H1 (cell line): ENCODE results near the gene GAS2L1. TPM values are rescaled to one million over a fixed set of nuclear protein-coding genes. Genes with fewer than 3 reads are reported as not detected.

Source experiments
- GTF2F1 ChIP-seq: IDR thresholded peaks from 2 replicates; pipeline ENCODE4 v1.6.1; 2012; ENCODE audit warnings: low read depth, low read length, improper control_type of control experiment, borderline replicate concordance
- RNF2 ChIP-seq: fragments of 200-900, 300-1000 bp; sonication (generic); IDR thresholded peaks from 2 replicates; pipeline ENCODE4 v1.7.1; 2016; ENCODE audit warnings: borderline replicate concordance, low read depth, mild to moderate bottlenecking, antibody characterized with exemption, low read length; ENCODE audit not compliant: poor library complexity, severe bottlenecking; ENCODE audit errors: missing control alignments
- polyA plus RNA-seq, 7 experiments: library from polyadenylated mRNA; depleted of rRNA in 3 of 7; stranded (reverse) in 5 of 7; unstranded in 2 of 7; fragments of >200 nt in 5 of 7; fragments of 200-250 nt in 2 of 7; gene quantifications; 1 replicate in 5 of 7; 2 replicates in 1 of 7; 4 replicates in 1 of 7; pipeline versions ENCODE4 v1.2.1 to v1.2.3, GENCODE V29; 2011 to 2013; ENCODE audit warnings: missing spikeins in 2 of 7, mixed read lengths in 2 of 7
- total RNA-seq: library from RNA; stranded (reverse); fragmentation: NEBNext Ultra II Directional; extraction: Animal tissue kit (Norgen Biotek cat#: 25700); gene quantifications from 2 replicates; pipeline ENCODE4 v1.2.1, GENCODE V29; 2021

The GAS2L1 gene
- total and polyA plus RNA-seq, 2 of the 8 experiments (the other 6 are each of a cell fraction or from before 2014, with no cell fraction given): 3.6 to 10.1 TPM

- TF ChIP-seq RNF2: no peak
- TF ChIP-seq GTF2F1: no peak
- TF ChIP-seq, all 59 proteins: peak for 0
These were observed 3.0 kb downstream of the GAS2L1 start (continued) for GRCh38 chr22:29309332-29310064.
